AG09319 (cell line): Measurements from ENCODE around the gene MED27.

ENCODE experiments used
- DNase-seq: peaks from one replicate; pipeline ENCODE4 v3.0.0-alpha.2; 2010; ENCODE audit warnings: low read depth; ENCODE audit errors: extremely low read depth
- TF ChIP-seq, protein P1 (sequence below): IDR thresholded peaks from 2 replicates; pipeline ENCODE4 v1.5.1; 2011; ENCODE audit warnings: low read depth, mild to moderate bottlenecking, inconsistent platforms, low read length, moderate library complexity

Gene MED27

DNA sequence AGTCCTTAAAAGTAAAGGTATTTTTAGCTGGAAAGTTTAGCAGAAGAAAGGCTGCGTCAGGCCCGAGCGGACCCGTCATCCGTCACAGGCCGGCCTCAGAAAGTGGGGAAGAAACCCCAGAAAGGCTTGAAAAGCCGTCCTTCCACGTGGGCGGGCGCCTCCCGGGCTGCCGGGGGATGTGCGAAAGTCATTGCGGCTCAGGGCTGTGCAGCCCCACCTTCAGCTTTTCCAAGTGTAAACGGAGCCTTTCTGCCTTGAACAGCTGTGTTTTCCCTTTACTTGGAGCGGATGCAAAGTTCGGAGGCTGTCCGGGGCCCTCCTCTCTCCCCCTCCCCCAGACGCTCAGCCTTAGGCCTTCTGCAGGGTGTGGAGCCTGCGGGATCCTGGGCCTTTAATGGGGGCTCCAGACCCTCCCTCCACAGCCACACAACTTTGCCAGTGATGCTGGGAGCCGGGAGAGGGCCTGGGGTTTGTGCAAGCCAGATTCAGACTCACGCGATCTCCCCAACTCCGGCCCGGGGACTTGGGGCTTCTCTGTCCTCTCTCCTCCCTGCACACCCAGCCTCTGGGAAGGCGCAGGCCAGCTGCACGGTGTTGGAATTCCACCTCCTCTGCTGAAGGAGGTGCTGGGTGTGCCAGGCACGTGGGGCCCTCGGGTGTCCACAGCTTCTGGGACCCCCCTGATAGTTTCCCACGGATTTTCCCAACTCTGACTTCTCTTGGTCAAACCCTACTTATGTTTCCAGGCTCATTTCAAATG lies 244.3 kb downstream of the MED27 start:
- DNase-seq: no peak
- TF ChIP-seq, protein P1, sequence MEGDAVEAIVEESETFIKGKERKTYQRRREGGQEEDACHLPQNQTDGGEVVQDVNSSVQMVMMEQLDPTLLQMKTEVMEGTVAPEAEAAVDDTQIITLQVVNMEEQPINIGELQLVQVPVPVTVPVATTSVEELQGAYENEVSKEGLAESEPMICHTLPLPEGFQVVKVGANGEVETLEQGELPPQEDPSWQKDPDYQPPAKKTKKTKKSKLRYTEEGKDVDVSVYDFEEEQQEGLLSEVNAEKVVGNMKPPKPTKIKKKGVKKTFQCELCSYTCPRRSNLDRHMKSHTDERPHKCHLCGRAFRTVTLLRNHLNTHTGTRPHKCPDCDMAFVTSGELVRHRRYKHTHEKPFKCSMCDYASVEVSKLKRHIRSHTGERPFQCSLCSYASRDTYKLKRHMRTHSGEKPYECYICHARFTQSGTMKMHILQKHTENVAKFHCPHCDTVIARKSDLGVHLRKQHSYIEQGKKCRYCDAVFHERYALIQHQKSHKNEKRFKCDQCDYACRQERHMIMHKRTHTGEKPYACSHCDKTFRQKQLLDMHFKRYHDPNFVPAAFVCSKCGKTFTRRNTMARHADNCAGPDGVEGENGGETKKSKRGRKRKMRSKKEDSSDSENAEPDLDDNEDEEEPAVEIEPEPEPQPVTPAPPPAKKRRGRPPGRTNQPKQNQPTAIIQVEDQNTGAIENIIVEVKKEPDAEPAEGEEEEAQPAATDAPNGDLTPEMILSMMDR: no peak

DNA sequence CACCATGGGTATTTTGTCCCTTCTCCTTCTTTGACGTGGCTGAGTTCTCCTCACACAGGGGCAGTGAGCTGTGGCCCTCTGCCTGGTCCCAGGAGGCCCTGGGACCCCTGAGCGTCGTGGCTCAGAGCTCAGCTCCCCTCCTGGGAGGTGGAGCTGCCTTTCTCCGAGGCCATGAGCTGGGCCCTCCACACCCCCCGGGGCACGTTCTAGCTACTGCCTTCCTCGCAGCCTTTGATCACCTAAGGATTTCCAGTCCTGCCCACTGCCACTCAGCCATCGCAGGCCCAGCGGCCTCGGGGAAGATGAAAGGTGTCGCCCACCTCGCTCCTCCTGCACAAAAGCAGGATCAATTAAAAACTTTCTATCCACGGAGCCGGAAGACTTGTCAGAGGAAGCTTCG lies 244.9 kb downstream of the MED27 start:
- TF ChIP-seq, protein P1: no peak
- DNase-seq: no peak

- DNase-seq: no peak
- TF ChIP-seq, protein P1: no peak
Observed at GRCh38 chr9:131833906-131834305, 245.8 kb downstream of the MED27 start.

DNA sequence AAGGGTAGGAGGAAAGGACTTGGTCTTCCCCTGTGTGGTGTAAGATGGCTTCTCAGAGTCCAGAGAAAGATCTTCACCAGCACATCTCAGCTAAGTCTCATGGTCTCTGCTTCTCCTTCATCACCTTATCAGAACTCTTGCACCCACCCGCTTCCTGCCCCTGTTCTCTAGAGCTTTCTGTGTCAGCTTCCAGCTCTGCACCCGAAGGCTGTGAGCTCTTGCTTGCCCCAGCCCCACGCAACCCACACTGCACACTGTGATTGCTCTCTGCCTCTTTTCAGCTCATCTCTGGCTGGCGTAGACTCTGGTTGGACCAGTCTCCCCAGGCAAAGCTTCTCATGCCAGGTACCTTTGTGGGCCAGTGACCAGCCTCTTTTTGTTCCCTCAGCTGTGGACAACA lies 246.6 kb downstream of the MED27 start:
- TF ChIP-seq, protein P1: no peak
- DNase-seq: no peak

DNA sequence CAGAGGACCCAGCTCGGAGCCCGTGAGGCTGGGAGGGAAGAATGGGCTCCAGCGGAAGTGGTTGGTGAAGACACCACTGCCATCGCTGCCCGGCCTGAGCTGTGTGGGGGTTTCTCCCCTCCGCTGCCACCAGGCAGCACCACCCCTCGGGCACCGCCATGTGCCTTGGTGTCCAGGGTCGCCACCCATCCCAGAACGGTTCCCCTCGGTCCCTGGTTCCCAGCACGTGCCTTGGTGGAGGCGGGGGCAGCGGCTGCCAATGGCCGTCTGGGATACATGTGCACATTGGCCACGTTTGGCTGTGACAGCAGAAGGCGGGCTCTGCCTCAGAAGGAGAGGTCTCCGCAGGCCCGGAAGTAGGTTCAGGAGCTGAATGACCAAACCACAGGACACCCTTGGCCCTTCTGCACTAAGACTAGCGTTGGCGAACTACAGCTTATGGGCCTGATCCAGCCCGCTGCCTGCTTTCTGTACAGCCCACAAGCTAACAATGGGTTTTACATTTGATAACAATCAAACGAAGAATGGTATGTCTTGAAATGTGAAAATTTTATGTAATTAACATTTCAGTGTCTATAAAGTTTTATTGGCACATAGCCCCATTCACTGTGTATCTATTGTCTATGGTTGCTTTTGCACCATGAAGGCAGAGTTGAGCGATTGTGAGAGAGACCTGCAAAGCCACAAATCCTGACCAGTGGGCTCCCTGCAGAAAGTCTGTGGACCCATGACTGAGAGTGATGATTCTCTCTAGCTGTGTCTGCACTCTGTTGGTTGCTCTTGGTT lies 248.1 kb downstream of the MED27 start:
- TF ChIP-seq, protein P1: no peak
- DNase-seq: no peak

- TF ChIP-seq, protein P1: no peak
- no peak for DNase-seq
Observed at GRCh38 chr9:131827821-131828369, 251.8 kb downstream of the MED27 start.
